ENCODE results near the gene IQCE. TPM values are rescaled to one million over a fixed set of nuclear protein-coding genes. Genes with fewer than 3 reads are reported as not detected.
A peak's percentile ranks its signal among the peaks of the same experiment; 100 is the strongest.

Gene IQCE
- total and polyA plus RNA-seq, 10 of the 15 experiments (the other 5 are each of a cell fraction or from before 2014, with no cell fraction given), result 0.37 to 8.1 (median 3.7) TPM

GRCh38 chr7:2645274-2645868 is 86.6 kb downstream of the IQCE start (continued):
- TF ChIP-seq REST (IDR thresholded peaks at IDR 0.05; ENCODE audit: low read depth, low read length), result no peak
- TF ChIP-seq NFXL1 (IDR thresholded peaks at IDR 0.05; ENCODE audit: borderline replicate concordance), result no peak
- no peak for TF ChIP-seq EGR1 (IDR thresholded peaks at IDR 0.05; ENCODE audit: borderline replicate concordance in 1 of 2, low read depth in 2 of 2, low read length in 2 of 2)
- no peak for TF ChIP-seq ZNF207 (IDR thresholded peaks at IDR 0.05; ENCODE audit: borderline replicate concordance)
- TF ChIP-seq POLR2AphosphoS2 (IDR thresholded peaks at IDR 0.05; ENCODE audit: low read depth, low read length), result no peak
- TF ChIP-seq ZNF622 (IDR thresholded peaks at IDR 0.05), result no peak
- no peak for TF ChIP-seq YY1 (IDR thresholded peaks at IDR 0.05; ENCODE audit: low read depth, low read length)
- peak; percentile 56; the same call in 1 of the 2 replicates for TF ChIP-seq POLR2A (IDR thresholded peaks at IDR 0.05; ENCODE audit: low read depth, low read length)
- TF ChIP-seq CUX1 (IDR thresholded peaks at IDR 0.05; ENCODE audit: insufficient replicate concordance, low read depth, low read length), result no peak
- TF ChIP-seq BCL11A (IDR thresholded peaks at IDR 0.05; ENCODE audit: low read depth, low read length), result no peak
- TF ChIP-seq ZNF217 (IDR thresholded peaks at IDR 0.05), result no peak
- no peak for TF ChIP-seq TARDBP (IDR thresholded peaks at IDR 0.05; ENCODE audit: borderline replicate concordance)
- TF ChIP-seq SUZ12 (IDR thresholded peaks at IDR 0.05; ENCODE audit: unreplicated experiment), result no peak
- peak; percentile 90 for TF ChIP-seq RUNX3 (IDR thresholded peaks at IDR 0.05; ENCODE audit: low read length)
- TF ChIP-seq ZBED1 (IDR thresholded peaks at IDR 0.05; ENCODE audit: borderline replicate concordance), result no peak
- no peak for TF ChIP-seq HSF1 (IDR thresholded peaks at IDR 0.05; ENCODE audit: low read depth, low read length)
- TF ChIP-seq ZBTB11 (CRISPR knock-in tag; IDR thresholded peaks at IDR 0.05), result no peak
- no peak; the same call in 1 of the 2 replicates for TF ChIP-seq NR2F1 (conservative IDR thresholded peaks at IDR 0.05)
